Ishikawa (cell line): ENCODE results near the gene TMEM51.

ENCODE experiments used
- NFIC ChIP-seq: IDR thresholded peaks from 2 replicates; pipeline ENCODE4 v1.6.1; 2012
- REST ChIP-seq: IDR thresholded peaks from 2 replicates; pipeline ENCODE4 v1.6.1; 2012; ENCODE audit warnings: low read depth, mild to moderate bottlenecking
- YY1 ChIP-seq: IDR thresholded peaks from 2 replicates; pipeline ENCODE4 v1.6.1; 2012; ENCODE audit warnings: low read depth

GRCh38 chr1:15139654-15140350, 13.7 kb upstream of the TMEM51 start:
- no peak for TF ChIP-seq NFIC
- TF ChIP-seq REST = no peak
- TF ChIP-seq YY1 = no peak
